NCI-H1436 (cell line): ENCODE results near the gene LGALS9C.
"Not testable (repeated sequence)": the region's sequence is repeated elsewhere in the genome, so short reads cannot be mapped to it uniquely, and the experiment has no call there.

ENCODE experiments used
- DNase-seq: peaks from one replicate; lab custom pipeline; 2025; lab: John Stamatoyannopoulos, UW

The LGALS9C gene

DNA sequence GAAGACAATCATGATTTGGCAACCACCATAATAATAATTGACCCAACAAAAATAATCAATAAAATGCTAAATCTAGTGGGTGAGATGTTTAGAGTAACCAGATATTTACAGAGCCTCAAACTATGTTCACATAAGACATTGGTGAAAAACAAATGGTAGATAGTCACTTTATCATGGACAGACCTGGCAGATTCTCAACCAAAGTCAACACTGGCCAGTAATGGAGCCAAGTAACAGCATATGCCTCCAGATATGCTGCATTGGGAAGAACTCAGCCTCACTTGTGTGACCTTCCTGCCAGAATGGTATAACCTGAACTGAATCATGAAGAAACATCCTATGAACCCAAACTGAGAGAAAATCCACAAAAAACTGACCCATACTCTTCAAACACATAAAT, 53.8 kb downstream of the LGALS9C start:
- DNase-seq, result not testable (repeated sequence)

- DNase-seq, result not testable (repeated sequence)
Observed at GRCh38 chr17:18542234-18542633, 65.6 kb downstream of the LGALS9C start.

GRCh38 chr17:18542907-18543306, 66.3 kb downstream of the LGALS9C start:
- DNase-seq, result not testable (repeated sequence)
